ENCODE measurements around the gene ZRANB1.

Gene ZRANB1

GRCh38 chr10:125035588-125036295 lies 93.8 kb downstream of the ZRANB1 start:
- DNase-seq (ENCODE audit: low read depth) = no peak

DNA sequence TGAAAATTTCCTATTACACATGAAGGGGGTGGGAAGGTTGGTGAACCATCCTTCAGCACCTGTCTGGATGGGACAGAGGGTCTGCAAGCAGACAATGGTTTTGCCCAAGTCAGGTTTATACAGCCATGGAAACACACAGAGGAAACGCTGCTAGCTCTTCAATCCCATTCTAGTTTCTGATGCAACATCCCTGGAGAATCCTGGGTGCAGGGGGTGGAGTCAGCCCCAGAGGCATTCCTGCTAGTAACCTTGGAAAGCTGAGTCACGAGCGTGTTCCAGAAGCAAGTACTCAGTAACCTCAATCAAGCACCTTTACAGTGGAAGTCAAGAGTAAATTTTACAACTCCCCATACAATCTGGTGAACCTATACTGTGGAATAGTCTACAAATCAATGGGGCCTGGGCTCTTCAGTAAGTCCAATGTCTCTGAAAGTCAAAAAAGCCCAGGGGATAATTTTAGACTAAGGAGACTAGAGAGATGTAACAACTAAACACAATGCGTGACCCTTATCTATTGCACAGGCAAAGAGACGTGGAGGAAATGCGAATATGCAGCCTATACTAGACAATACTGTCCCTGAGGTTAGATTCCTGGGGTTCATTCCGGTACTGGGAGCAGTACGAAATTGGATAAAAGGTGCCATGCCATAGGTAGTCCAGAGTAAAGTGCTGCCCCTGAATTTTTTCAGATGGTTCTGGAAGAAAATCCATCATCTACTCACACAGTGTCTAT lies 95.4 kb downstream of the ZRANB1 start:
- DNase-seq (ENCODE audit: low read depth) = peak; percentile 46
